IMR-90 (cell line): ENCODE measurements around the gene C6orf136. TPM values are rescaled to one million over a fixed set of nuclear protein-coding genes. Genes with fewer than 3 reads are reported as not detected.

Experiments used
- ATAC-seq: fragments of 200-7000 bp; cut with Tn5 transposase; 2 replicates; pipeline ENCODE4 v1.9.1; 2020; ENCODE audit warnings: low read depth, mild to moderate bottlenecking, moderate library complexity
- BruUV-seq: library from RNA; stranded (reverse); fragments of 400-500 nt; replicated peaks from 2 replicates; lab custom pipeline; 2021; lab: Mats Ljungman, UMichigan
- CTCF ChIA-PET: fragments of 300-600 bp; formaldehyde crosslinking; extraction: SDS; loops from one replicate; lab custom pipeline; 2021; ENCODE audit warnings: antibody characterized with exemption; lab: Yijun Ruan, JAX
- POLR2A ChIA-PET: fragments of 300-600 bp; sonication (Branson Sonifier 250); formaldehyde crosslinking; loops from one replicate; lab custom pipeline; 2022; ENCODE audit warnings: antibody characterized with exemption; ENCODE audit not compliant: unreplicated experiment; lab: Charles Lee
- DNase-seq: peaks from one replicate; pipeline ENCODE4 v3.0.0; 2013
- H2AFZ ChIP-seq: replicated peaks from 2 replicates; pipeline ENCODE3; 2013; ENCODE audit warnings: low read length, mild to moderate bottlenecking; ENCODE audit not compliant: poor library complexity
- H2AK5ac ChIP-seq: 2 replicates; pipeline ENCODE4 v1.6.1; 2013; ENCODE audit warnings: low read depth, low read length, inconsistent platforms
- H2AK9ac ChIP-seq: replicated peaks from 2 replicates; pipeline ENCODE3; 2013; ENCODE audit warnings: mild to moderate bottlenecking, low read depth, low read length, moderate library complexity; ENCODE audit not compliant: poor library complexity
- H2BK120ac ChIP-seq: 2 replicates; pipeline ENCODE4 v1.6.1; 2013; ENCODE audit warnings: low read depth, low read length, inconsistent platforms
- H2BK15ac ChIP-seq: 3 replicates; pipeline ENCODE4 v1.6.1; 2013; ENCODE audit warnings: low read depth, low read length, inconsistent platforms
- H2BK20ac ChIP-seq: 2 replicates; pipeline ENCODE4 v1.6.1; 2013; ENCODE audit warnings: low read depth, mild to moderate bottlenecking, inconsistent platforms, low read length, moderate library complexity
- H2BK5ac ChIP-seq: 2 replicates; pipeline ENCODE4 v1.6.1; 2013; ENCODE audit warnings: mild to moderate bottlenecking, low read depth, low read length, inconsistent platforms; ENCODE audit not compliant: poor library complexity, severe bottlenecking
- H3K14ac ChIP-seq: replicated peaks from 2 replicates; pipeline ENCODE4 v1.6.1; 2013; ENCODE audit warnings: low read depth, low read length, inconsistent platforms
- H3K18ac ChIP-seq: 2 replicates; pipeline ENCODE4 v1.6.1; 2013; ENCODE audit warnings: low read depth, low read length, control low read depth
- H3K23ac ChIP-seq: 2 replicates; pipeline ENCODE4 v1.6.1; 2013; ENCODE audit warnings: low read depth, low read length, inconsistent platforms
- H3K27ac ChIP-seq: 2 replicates; pipeline ENCODE4 v1.5.1; 2013; ENCODE audit warnings: mild to moderate bottlenecking, control low read depth, low read length; ENCODE audit not compliant: insufficient read depth
- H3K27me3 ChIP-seq: 2 replicates; pipeline ENCODE4 v1.6.1; 2013; ENCODE audit warnings: low read length; ENCODE audit not compliant: control insufficient read depth, insufficient read depth
- H3K36me3 ChIP-seq: 2 replicates; pipeline ENCODE4 v1.6.1; 2013; ENCODE audit warnings: low read length, mixed read lengths; ENCODE audit not compliant: control insufficient read depth, insufficient read depth
- H3K4ac ChIP-seq: 2 replicates; pipeline ENCODE4 v1.6.1; 2013; ENCODE audit warnings: low read depth, low read length, inconsistent platforms
- H3K4me1 ChIP-seq: 2 replicates; pipeline ENCODE4 v1.6.1; 2013; ENCODE audit warnings: low read length, mixed read lengths; ENCODE audit not compliant: control insufficient read depth, insufficient read depth
- H3K4me2 ChIP-seq: 2 replicates; pipeline ENCODE4 v1.6.1; 2013; ENCODE audit warnings: low read depth, mild to moderate bottlenecking, control low read depth, low read length, moderate library complexity
- H3K4me3 ChIP-seq: 2 replicates; pipeline ENCODE4 v1.5.1; 2013; ENCODE audit warnings: low read depth, mild to moderate bottlenecking, control low read depth, low read length, moderate library complexity; ENCODE audit not compliant: insufficient read depth
- H3K56ac ChIP-seq: 2 replicates; pipeline ENCODE4 v1.6.1; 2013; ENCODE audit warnings: low read length, inconsistent platforms; ENCODE audit not compliant: insufficient read depth; ENCODE audit errors: extremely low read depth
- H3K79me1 ChIP-seq, 2 experiments: 2 replicates each; pipeline ENCODE4 v1.6.1; 2013; ENCODE audit warnings: low read length in 2 of 2, inconsistent platforms in 1 of 2, low read depth in 1 of 2
- H3K9ac ChIP-seq: 2 replicates; pipeline ENCODE4 v1.6.1; 2013; ENCODE audit warnings: low read depth, low read length, control low read depth
- H3K9me1 ChIP-seq: 2 replicates; pipeline ENCODE4 v1.6.1; 2013; ENCODE audit warnings: low read length, inconsistent platforms; ENCODE audit not compliant: insufficient read depth
- H3K9me3 ChIP-seq: 2 replicates; pipeline ENCODE4 v1.6.1; 2013; ENCODE audit warnings: low read length; ENCODE audit not compliant: control insufficient read depth, insufficient read depth
- H4K20me1 ChIP-seq: 2 replicates; pipeline ENCODE4 v1.6.1; 2013; ENCODE audit warnings: low read length, inconsistent platforms; ENCODE audit not compliant: insufficient read depth
- H4K5ac ChIP-seq: 2 replicates; pipeline ENCODE4 v1.6.1; 2013; ENCODE audit warnings: mild to moderate bottlenecking, low read depth, low read length, control low read depth
- H4K8ac ChIP-seq, 2 experiments: 2 replicates each; pipeline ENCODE4 v1.6.1; 2013; ENCODE audit warnings: low read depth in 2 of 2, low read length in 2 of 2, control low read depth in 1 of 2, inconsistent platforms in 1 of 2
- H4K91ac ChIP-seq: 2 replicates; pipeline ENCODE4 v1.6.1; 2013; ENCODE audit warnings: low read depth, low read length, inconsistent platforms; ENCODE audit not compliant: insufficient read depth
- CTCF ChIP-seq: conservative IDR thresholded peaks from 2 replicates; pipeline ENCODE4 v1.5.1; 2012; ENCODE audit warnings: mild to moderate bottlenecking, low read depth, low read length, improper control_type of control experiment
- MAZ ChIP-seq: IDR thresholded peaks from 2 replicates; pipeline ENCODE4 v1.6.1; 2012; ENCODE audit warnings: low read depth, mild to moderate bottlenecking, low read length, improper control_type of control experiment, moderate library complexity, borderline replicate concordance
- WGBS, 2 experiments: methylation state at CpG; one replicate each; pipeline versions ENCODE4 v1.1.5 to v1.1.7; 2013; ENCODE audit warnings: missing lambda C conversion rate in 2 of 2; ENCODE audit not compliant: insufficient read length in 1 of 2; ENCODE audit errors: extremely low coverage in 2 of 2; 5-methylcytosine and 5-hydroxymethylcytosine counted together
- dilution Hi-C: fragments of 300-500 bp; cut with HindIII; formaldehyde crosslinking; loops from one replicate; pipeline ENCODE4 v1.14.3; 2018; ENCODE audit warnings: low sequenced_read_pairs; ENCODE audit not compliant: unreplicated experiment
- in situ Hi-C: fragments of 300-500 bp; cut with MboI; formaldehyde crosslinking; loops from 3 replicates; pipeline ENCODE4 v1.14.3; 2019; ENCODE audit warnings: low sequenced_read_pairs, inconsistent platforms, mixed read lengths
- intact Hi-C: fragments of 100-400 bp; cut with micrococcal nuclease; formaldehyde crosslinking; loops from 2 replicates; pipeline ENCODE4 v1.10.0; 2022
- polyA plus RNA-seq, 3 experiments: library from polyadenylated mRNA; depleted of rRNA; stranded (reverse); fragments of >200 nt; gene quantifications; 2 replicates each; pipeline ENCODE4 v1.2.3, GENCODE V29; 2012; ENCODE audit warnings: low replicate concordance in 1 of 3
- total RNA-seq: library from RNA; depleted of rRNA; stranded (reverse); fragments of >200 nt; gene quantifications from 2 replicates; pipeline ENCODE4 v1.2.3, GENCODE V29; 2012

Gene C6orf136
- total and polyA plus RNA-seq, 2 of the 4 experiments (the other 2 are of a cell fraction): 1.1 to 11.7 TPM

DNA sequence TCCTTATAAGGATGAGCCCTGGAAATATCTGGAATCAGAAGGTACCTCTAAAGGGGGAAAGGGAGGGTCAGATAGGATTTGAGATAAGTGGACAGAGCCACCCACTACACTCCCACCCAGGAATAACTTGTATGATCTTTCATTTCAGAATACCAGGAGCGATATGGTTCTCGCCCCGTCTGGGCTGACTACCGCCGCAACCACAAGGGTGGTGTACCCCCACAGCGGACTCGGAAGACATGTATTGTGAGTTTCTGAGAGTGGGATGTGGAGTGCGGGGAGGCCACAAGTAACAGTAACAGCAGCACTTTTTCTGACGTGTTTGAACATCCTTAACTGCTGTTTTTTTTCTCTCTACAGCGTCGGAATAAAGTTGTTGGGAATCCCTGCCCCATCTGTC lies 27.4 kb upstream of the C6orf136 start:
- POLR2A ChIA-PET: no interaction called here
- no TSS peak for BruUV-seq
- H2AK9ac ChIP-seq: no peak overlapping the region
- WGBS, 2 experiments: 93% methylated on average over 3 of the region's 11 CpGs; no CpG with 5 or more reads in 1 of the 2 experiments
- no peaks in the 10 kb centered on the region for H3K27me3 ChIP-seq
- no peak overlapping the region for H3K9ac ChIP-seq
- no peak overlapping the region for H3K56ac ChIP-seq
- H4K8ac ChIP-seq: no peak overlapping the region
- dilution Hi-C loops (no loop called here), intact Hi-C loops (no loop called here), in situ Hi-C loops (no loop called here)
- no peak overlapping the region for H2AFZ ChIP-seq
- no peak overlapping the region for H2BK120ac ChIP-seq
- peaks cover 6% of the 10 kb centered on the region for H4K20me1 ChIP-seq
- H3K14ac ChIP-seq: no peak overlapping the region
- H3K4ac ChIP-seq: no peak overlapping the region
- no peak overlapping the region for H3K4me3 ChIP-seq
- H4K5ac ChIP-seq: no peak overlapping the region
- H3K79me1 ChIP-seq: peaks cover 10 to 33% of the 10 kb centered on the region in 2 experiments
- no peak overlapping the region for H2BK15ac ChIP-seq
- H3K9me3 ChIP-seq: no peaks in the 10 kb centered on the region
- H4K91ac ChIP-seq: no peak overlapping the region
- DNase-seq: no peak
- peaks cover 28% of the 10 kb centered on the region for H3K36me3 ChIP-seq
- no peak overlapping the region for H2BK20ac ChIP-seq
- no peak overlapping the region for H3K27ac ChIP-seq
- ATAC-seq: no peak
- H3K23ac ChIP-seq: no peak overlapping the region
- no peak overlapping the region for H2BK5ac ChIP-seq
- TF ChIP-seq CTCF (no peak), MAZ (no peak)
- CTCF ChIA-PET: interaction anchor here (0.5 to 1.4 kb wide), 2 partner anchors 28 to 53 kb away, joined by 3 to 4 read pairs; partner anchors contain the start of gene DHX16
- H3K9me1 ChIP-seq: peaks cover under 1% of the 10 kb centered on the region; the same call in 1 of the 2 replicates
- no peak overlapping the region for H2AK5ac ChIP-seq
- H3K4me1 ChIP-seq: peaks cover 2% of the 10 kb centered on the region; the same call in 1 of the 2 replicates
- no peak overlapping the region for H3K4me2 ChIP-seq
- H3K18ac ChIP-seq: no peak overlapping the region
